Measurements from ENCODE around the gene RRAGB. TPM values are rescaled to one million over a fixed set of nuclear protein-coding genes. Genes with fewer than 3 reads are reported as not detected.
A peak's percentile ranks its signal among the peaks of the same experiment; 100 is the strongest.
"Not testable (repeated sequence)": the region's sequence is repeated elsewhere in the genome, so short reads cannot be mapped to it uniquely, and the experiment has no call there.

Gene RRAGB
- polyA plus RNA-seq, 3 donors: 8.7 to 27.8 (median 16.3) TPM

GRCh38 chrX:55702671-55703070 lies 14.9 kb upstream of the RRAGB start:
- no peak for TF ChIP-seq CTCF (IDR thresholded peaks at IDR 0.05)
- intact Hi-C loops (cut with micrococcal nuclease): no loop called here
- no peak for DNase-seq

DNA sequence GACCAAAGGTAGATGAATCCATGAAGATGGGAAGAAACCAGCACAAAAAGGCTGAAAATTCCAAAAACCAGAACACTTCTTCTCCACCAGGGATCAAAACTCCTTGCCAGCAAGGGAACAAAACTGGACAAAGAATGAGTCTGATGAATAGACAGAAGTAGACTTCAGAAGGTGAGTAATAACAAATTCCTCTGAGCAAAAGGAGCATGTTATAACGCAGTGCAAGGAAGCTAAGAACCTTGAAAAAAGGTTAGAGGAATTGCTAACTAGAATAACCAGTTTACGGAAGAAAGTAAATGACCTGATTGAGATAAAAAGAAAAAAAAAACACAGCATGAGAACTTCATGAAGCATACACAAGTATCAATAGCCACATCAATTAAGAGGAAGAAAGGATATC lies 14.1 kb upstream of the RRAGB start:
- H3K36me3 Mint-ChIP-seq; intact Hi-C loops (cut with micrococcal nuclease); H3K27me3 Mint-ChIP-seq (ENCODE audit: low read depth in 3 of 3); H3K4me3 Mint-ChIP-seq; H2AFZ ChIP-seq (ENCODE audit: insufficient read depth, low read depth, low read length, poor library complexity, severe bottlenecking); H3K4me3 ChIP-seq (replicated peaks in 1 of 3; ENCODE audit: low read depth in 2 of 3, low read length in 3 of 3); H3K9ac ChIP-seq (ENCODE audit: insufficient read depth, low read length, poor library complexity, severe bottlenecking); H3K27ac Mint-ChIP-seq; H3K27ac ChIP-seq (ENCODE audit: low read depth in 1 of 2, low read length in 2 of 2); H3K4me1 ChIP-seq (ENCODE audit: control insufficient read depth in 1 of 2, insufficient read depth in 2 of 2, low read length in 2 of 2); H4K20me1 ChIP-seq (ENCODE audit: insufficient read depth, low read length); H3K36me3 ChIP-seq (replicated peaks in 1 of 2; ENCODE audit: control insufficient read depth in 1 of 2, insufficient read depth in 2 of 2, low read length in 2 of 2); H3K27me3 ChIP-seq (ENCODE audit: control insufficient read depth in 2 of 2, insufficient read depth in 2 of 2, low read length in 2 of 2); H3K4me2 ChIP-seq (replicated peaks; ENCODE audit: extremely low read depth, low read length, poor library complexity, severe bottlenecking); DNase-seq; H3K79me2 ChIP-seq (ENCODE audit: insufficient read depth, low read length): not testable (repeated sequence)
- peaks cover 2 to 20% (median 13%) of the 10 kb centered on the region in 7 donors for H3K9me3 Mint-ChIP-seq
- peaks cover 44% of the 10 kb centered on the region for H3K4me1 Mint-ChIP-seq
- no CpG with 5 or more reads among the region's 2 CpGs for WGBS (ENCODE audit: insufficient coverage)
- peaks cover 8 to 17% of the 10 kb centered on the region in 2 donors for H3K9me3 ChIP-seq (replicated peaks in 1 of 2; ENCODE audit: control insufficient read depth in 1 of 2, insufficient read depth in 1 of 2, low read length in 2 of 2)

More at GRCh38 chrX:55702671-55703070, 14.9 kb upstream of the RRAGB start:
- peaks cover 0 to 3% (median 1%) of the 10 kb centered on the region in 3 donors for H3K27me3 Mint-ChIP-seq (ENCODE audit: low read depth in 3 of 3)
- Histone ChIP-seq H4K20me1 (ENCODE audit: insufficient read depth, low read length) (no peaks in the 10 kb centered on the region), H3K27me3 (ENCODE audit: control insufficient read depth in 2 of 2, insufficient read depth in 2 of 2, low read length in 2 of 2) (no peaks in the 10 kb centered on the region), H3K4me3 (replicated peaks in 1 of 3; ENCODE audit: low read depth in 2 of 3, low read length in 3 of 3) (no peak overlapping the region), H3K27ac (ENCODE audit: low read depth in 1 of 2, low read length in 2 of 2) (no peak overlapping the region), H3K4me1 (ENCODE audit: control insufficient read depth in 1 of 2, insufficient read depth in 2 of 2, low read length in 2 of 2) (no peaks in the 10 kb centered on the region), H3K9ac (ENCODE audit: insufficient read depth, low read length, poor library complexity, severe bottlenecking) (no peak overlapping the region), H3K36me3 (replicated peaks in 1 of 2; ENCODE audit: control insufficient read depth in 1 of 2, insufficient read depth in 2 of 2, low read length in 2 of 2) (no peaks in the 10 kb centered on the region), H2AFZ (ENCODE audit: insufficient read depth, low read depth, low read length, poor library complexity, severe bottlenecking) (no peak overlapping the region), H3K4me2 (replicated peaks; ENCODE audit: extremely low read depth, low read length, poor library complexity, severe bottlenecking) (no peak overlapping the region), H3K9me3 (replicated peaks in 1 of 2; ENCODE audit: control insufficient read depth in 1 of 2, insufficient read depth in 1 of 2, low read length in 2 of 2) (peaks cover 8 to 13% of the 10 kb centered on the region in 2 donors), H3K79me2 (ENCODE audit: insufficient read depth, low read length) (no peaks in the 10 kb centered on the region)
- no peak overlapping the region for H3K4me3 Mint-ChIP-seq
- WGBS (ENCODE audit: insufficient coverage): 80% methylated on average over 1 of the region's 5 CpGs
- peaks cover 0 to 15% (median 12%) of the 10 kb centered on the region in 7 donors for H3K9me3 Mint-ChIP-seq
- H3K36me3 Mint-ChIP-seq: no peaks in the 10 kb centered on the region
- H3K27ac Mint-ChIP-seq: no peak overlapping the region
- peaks cover 44% of the 10 kb centered on the region for H3K4me1 Mint-ChIP-seq

DNA sequence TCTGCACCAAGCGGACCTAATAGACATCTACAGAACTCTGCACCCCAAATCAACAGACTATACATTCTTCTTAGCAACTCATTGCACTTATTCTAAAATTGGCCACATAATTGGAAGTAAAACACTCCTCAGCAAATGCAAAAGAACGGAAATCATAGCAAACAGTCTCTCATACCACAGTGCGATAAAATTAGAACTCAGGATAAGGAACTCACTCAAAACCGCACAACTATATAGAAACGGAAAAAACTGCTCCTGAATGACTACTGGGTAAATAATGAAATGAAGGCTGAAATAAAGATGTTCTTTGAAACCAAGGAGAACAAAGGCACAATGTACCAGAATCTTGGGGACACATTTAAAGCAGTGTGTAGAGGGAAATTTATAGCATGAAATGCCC lies 12.5 kb upstream of the RRAGB start:
- H3K4me2 ChIP-seq (replicated peaks; ENCODE audit: extremely low read depth, low read length, poor library complexity, severe bottlenecking); H3K27me3 ChIP-seq (ENCODE audit: control insufficient read depth in 2 of 2, insufficient read depth in 2 of 2, low read length in 2 of 2); intact Hi-C loops (cut with micrococcal nuclease); H3K27ac ChIP-seq (ENCODE audit: low read depth in 1 of 2, low read length in 2 of 2); H3K79me2 ChIP-seq (ENCODE audit: insufficient read depth, low read length); DNase-seq; H3K36me3 Mint-ChIP-seq; H3K4me3 ChIP-seq (replicated peaks in 1 of 3; ENCODE audit: low read depth in 2 of 3, low read length in 3 of 3); H3K36me3 ChIP-seq (replicated peaks in 1 of 2; ENCODE audit: control insufficient read depth in 1 of 2, insufficient read depth in 2 of 2, low read length in 2 of 2); H3K9ac ChIP-seq (ENCODE audit: insufficient read depth, low read length, poor library complexity, severe bottlenecking); H3K27me3 Mint-ChIP-seq (ENCODE audit: low read depth in 3 of 3); H3K4me1 ChIP-seq (ENCODE audit: control insufficient read depth in 1 of 2, insufficient read depth in 2 of 2, low read length in 2 of 2); H2AFZ ChIP-seq (ENCODE audit: insufficient read depth, low read depth, low read length, poor library complexity, severe bottlenecking); H4K20me1 ChIP-seq (ENCODE audit: insufficient read depth, low read length): not testable (repeated sequence)
- Mint-ChIP-seq H3K27ac (peak overlapping the region in 2 of 7 donors; percentile 14 to 51), H3K9me3 (peaks cover 4 to 23% (median 16%) of the 10 kb centered on the region in 7 donors), H3K4me3 (peak overlapping the region; percentile 55 to 85), H3K4me1 (peaks cover 38% of the 10 kb centered on the region)
- WGBS (ENCODE audit: insufficient coverage): no CpG with 5 or more reads among the region's 5 CpGs
- H3K9me3 ChIP-seq (replicated peaks in 1 of 2; ENCODE audit: control insufficient read depth in 1 of 2, insufficient read depth in 1 of 2, low read length in 2 of 2): peaks cover 8 to 28% of the 10 kb centered on the region in 2 donors

All from CD14-positive monocyte (primary cell).